ENCODE results near the gene PERM1. TPM values are rescaled to one million over a fixed set of nuclear protein-coding genes. Genes with fewer than 3 reads are reported as not detected.
A peak's percentile ranks its signal among the peaks of the same experiment; 100 is the strongest.

The PERM1 gene
- total and polyA plus RNA-seq, 2 of the 13 experiments (the other 11 are each of a cell fraction or from before 2014, with no cell fraction given): 0.04 to 0.29 TPM

GRCh38 chr1:1021010-1021919 lies 39.4 kb upstream of the PERM1 start (continued):
- TF ChIP-seq REPIN1 (CRISPR knock-in tag; IDR thresholded peaks at IDR 0.05; ENCODE audit: borderline replicate concordance, low read depth): no peak
- no peak for TF ChIP-seq NAIF1 (CRISPR knock-in tag; IDR thresholded peaks at IDR 0.05; ENCODE audit: borderline replicate concordance)
- TF ChIP-seq RARG (CRISPR knock-in tag; IDR thresholded peaks at IDR 0.05; ENCODE audit: low read depth): no peak
- no peak for TF ChIP-seq ZNF510 (CRISPR knock-in tag; IDR thresholded peaks at IDR 0.05; ENCODE audit: low read depth)
- TF ChIP-seq CREB1 (IDR thresholded peaks at IDR 0.05): no peak
- TF ChIP-seq CREB1 (CRISPR knock-in tag; IDR thresholded peaks at IDR 0.05): no peak
- no peak for TF ChIP-seq HDAC6 (IDR thresholded peaks at IDR 0.05; ENCODE audit: low read depth, low read length)
- peak; percentile 40; the same call in 1 of the 2 replicates for TF ChIP-seq GABPB1 (CRISPR knock-in tag; IDR thresholded peaks at IDR 0.05)
- no peak for TF ChIP-seq ZZZ3 (CRISPR knock-in tag; IDR thresholded peaks at IDR 0.05; ENCODE audit: borderline replicate concordance)
- TF ChIP-seq ZMYM4 (CRISPR knock-in tag; IDR thresholded peaks at IDR 0.05): no peak
- TF ChIP-seq ZNF687 (CRISPR knock-in tag; IDR thresholded peaks at IDR 0.05): peak; percentile 60
- TF ChIP-seq NFE2 (CRISPR knock-in tag; IDR thresholded peaks at IDR 0.05): no peak
- TF ChIP-seq RBFOX2 (IDR thresholded peaks at IDR 0.05; ENCODE audit: low read depth, low read length): peak; percentile 60
- 0 out of 2 replicates have a peak, but pooled peaks have one; percentile 19 for TF ChIP-seq ZNF543 (CRISPR knock-in tag; IDR thresholded peaks at IDR 0.05)
- no peak for TF ChIP-seq PAF1 (CRISPR knock-in tag; IDR thresholded peaks at IDR 0.05)
- no peak for TF ChIP-seq SRF (IDR thresholded peaks at IDR 0.05; ENCODE audit: low read depth, low read length)
- TF ChIP-seq E2F1 (CRISPR knock-in tag; IDR thresholded peaks at IDR 0.05): no peak
- peak; percentile 5; the same call in 1 of the 2 replicates for TF ChIP-seq ZBTB10 (CRISPR knock-in tag; IDR thresholded peaks at IDR 0.05; ENCODE audit: borderline replicate concordance)
- TF ChIP-seq ZNF607 (CRISPR knock-in tag; IDR thresholded peaks at IDR 0.05; ENCODE audit: borderline replicate concordance): no peak
- no peak for TF ChIP-seq NFE2L1 (CRISPR knock-in tag; IDR thresholded peaks at IDR 0.05; ENCODE audit: borderline replicate concordance)
- TF ChIP-seq NCOA1 (CRISPR knock-in tag; IDR thresholded peaks at IDR 0.05): no peak
- no peak for TF ChIP-seq ZNF292 (CRISPR knock-in tag; IDR thresholded peaks at IDR 0.05; ENCODE audit: borderline replicate concordance, low read depth)
- no peak for TF ChIP-seq ATAD3A (CRISPR knock-in tag; IDR thresholded peaks at IDR 0.05)
